NT2/D1 (cell line): ENCODE measurements around the gene UFL1.

Experiments
- SUZ12 ChIP-seq: IDR thresholded peaks from 2 replicates; pipeline ENCODE4 v1.6.1; 2011; ENCODE audit not compliant: insufficient read length, insufficient read depth; ENCODE audit errors: extremely low read depth
- YY1 ChIP-seq: IDR thresholded peaks from 2 replicates; pipeline ENCODE4 v1.6.1; 2011; ENCODE audit not compliant: insufficient read length, insufficient read depth
- ZNF274 ChIP-seq: IDR thresholded peaks from 2 replicates; pipeline ENCODE4 v1.6.1; 2011; ENCODE audit warnings: mild to moderate bottlenecking, low read depth, low read length

GRCh38 chr6:96520171-96521115, 1.2 kb upstream of the UFL1 start:
- no peak for TF ChIP-seq YY1
- TF ChIP-seq ZNF274, result no peak
- no peak for TF ChIP-seq SUZ12
